ENCODE measurements around the gene ZNF684. TPM values are rescaled to one million over a fixed set of nuclear protein-coding genes. Genes with fewer than 3 reads are reported as not detected.
"Not testable (repeated sequence)": the region's sequence is repeated elsewhere in the genome, so short reads cannot be mapped to it uniquely, and the experiment has no call there.

Gene ZNF684
- total RNA-seq, 1 donor from 2014 or later = 3.3 TPM

DNA sequence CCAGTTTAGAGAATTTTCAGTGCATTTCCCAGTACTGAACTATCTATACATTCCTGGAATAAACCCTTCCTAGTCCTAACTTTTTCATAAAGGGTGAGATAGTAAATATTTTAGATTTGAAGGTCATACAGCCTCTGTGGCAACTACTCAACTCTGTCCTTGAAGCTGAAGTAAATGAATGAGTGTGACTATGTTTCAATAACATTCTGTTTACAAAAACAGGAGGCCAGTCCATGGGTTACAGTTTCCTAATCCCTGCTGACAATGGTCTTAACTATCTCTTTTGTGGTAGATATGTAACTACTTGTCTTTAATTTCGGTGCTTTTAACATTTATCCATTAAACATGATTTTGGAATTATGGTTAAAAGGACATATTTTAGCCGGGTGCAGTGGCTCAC is 4.3 kb downstream of the ZNF684 start:
- Mint-ChIP-seq H3K4me1 (ENCODE audit: unreplicated experiment) (peaks cover 21% of the 10 kb centered on the region), H3K27ac (no peak overlapping the region), H3K36me3 (peaks cover 6% of the 10 kb centered on the region), H3K4me3 (no peak overlapping the region), H3K27me3 (peaks cover 5% of the 10 kb centered on the region), H3K9me3 (peaks cover 7% of the 10 kb centered on the region)
- DNase-seq (ENCODE audit: extremely low spot score, unreplicated experiment) = no peak
- TF ChIP-seq, protein P1, sequence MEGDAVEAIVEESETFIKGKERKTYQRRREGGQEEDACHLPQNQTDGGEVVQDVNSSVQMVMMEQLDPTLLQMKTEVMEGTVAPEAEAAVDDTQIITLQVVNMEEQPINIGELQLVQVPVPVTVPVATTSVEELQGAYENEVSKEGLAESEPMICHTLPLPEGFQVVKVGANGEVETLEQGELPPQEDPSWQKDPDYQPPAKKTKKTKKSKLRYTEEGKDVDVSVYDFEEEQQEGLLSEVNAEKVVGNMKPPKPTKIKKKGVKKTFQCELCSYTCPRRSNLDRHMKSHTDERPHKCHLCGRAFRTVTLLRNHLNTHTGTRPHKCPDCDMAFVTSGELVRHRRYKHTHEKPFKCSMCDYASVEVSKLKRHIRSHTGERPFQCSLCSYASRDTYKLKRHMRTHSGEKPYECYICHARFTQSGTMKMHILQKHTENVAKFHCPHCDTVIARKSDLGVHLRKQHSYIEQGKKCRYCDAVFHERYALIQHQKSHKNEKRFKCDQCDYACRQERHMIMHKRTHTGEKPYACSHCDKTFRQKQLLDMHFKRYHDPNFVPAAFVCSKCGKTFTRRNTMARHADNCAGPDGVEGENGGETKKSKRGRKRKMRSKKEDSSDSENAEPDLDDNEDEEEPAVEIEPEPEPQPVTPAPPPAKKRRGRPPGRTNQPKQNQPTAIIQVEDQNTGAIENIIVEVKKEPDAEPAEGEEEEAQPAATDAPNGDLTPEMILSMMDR (conservative IDR thresholded peaks at IDR 0.05) = no peak

DNA sequence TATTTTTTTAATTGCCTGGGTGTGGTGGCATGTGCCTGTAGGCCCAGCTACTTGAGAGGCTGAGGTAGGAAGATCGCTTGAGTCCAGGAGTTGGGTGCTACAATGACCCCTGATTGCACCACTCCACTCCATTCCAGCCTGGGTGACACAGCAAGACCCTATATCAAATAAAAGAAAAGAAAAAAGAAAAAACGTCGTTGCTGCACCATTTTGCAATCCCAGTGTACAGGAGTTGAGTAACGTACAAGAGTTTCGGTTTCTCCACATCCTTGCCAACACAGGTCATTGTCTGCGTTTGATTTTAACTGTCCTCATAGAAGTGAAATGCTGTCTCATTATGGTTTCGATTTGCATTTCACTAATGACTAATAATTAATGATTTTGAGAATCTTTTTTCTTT is 7.9 kb downstream of the ZNF684 start:
- no peak overlapping the region for H3K27ac Mint-ChIP-seq
- H3K4me1 Mint-ChIP-seq (ENCODE audit: unreplicated experiment) = no peaks in the 10 kb centered on the region
- no peak for DNase-seq (ENCODE audit: extremely low spot score, unreplicated experiment)
- H3K27me3 Mint-ChIP-seq = no peaks in the 10 kb centered on the region
- H3K36me3 Mint-ChIP-seq = peaks cover 14% of the 10 kb centered on the region
- no peaks in the 10 kb centered on the region for H3K9me3 Mint-ChIP-seq
- TF ChIP-seq, protein P1 (conservative IDR thresholded peaks at IDR 0.05) = no peak
- no peak overlapping the region for H3K4me3 Mint-ChIP-seq

DNA sequence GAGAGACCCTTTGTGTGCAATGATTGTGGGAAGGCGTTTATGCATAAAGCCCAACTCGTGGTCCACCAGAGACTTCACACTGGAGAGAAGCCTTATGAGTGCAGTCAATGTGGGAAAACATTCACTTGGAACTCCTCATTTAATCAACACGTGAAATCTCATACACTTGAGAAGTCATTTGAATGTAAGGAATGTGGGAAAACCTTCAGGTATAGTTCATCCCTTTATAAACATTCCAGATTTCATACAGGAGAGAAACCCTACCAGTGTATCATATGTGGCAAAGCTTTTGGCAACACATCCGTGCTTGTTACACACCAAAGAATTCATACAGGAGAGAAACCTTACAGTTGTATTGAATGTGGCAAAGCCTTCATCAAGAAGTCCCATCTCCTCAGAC is 15.5 kb downstream of the ZNF684 start:
- H3K27ac Mint-ChIP-seq = no peak overlapping the region
- TF ChIP-seq, protein P1 (conservative IDR thresholded peaks at IDR 0.05) = no peak
- H3K9me3 Mint-ChIP-seq = peaks cover 12% of the 10 kb centered on the region
- DNase-seq (ENCODE audit: extremely low spot score, unreplicated experiment) = no peak
- H3K27me3 Mint-ChIP-seq = no peaks in the 10 kb centered on the region
- H3K4me1 Mint-ChIP-seq (ENCODE audit: unreplicated experiment) = no peaks in the 10 kb centered on the region
- H3K4me3 Mint-ChIP-seq = no peak overlapping the region
- H3K36me3 Mint-ChIP-seq = peaks cover 33% of the 10 kb centered on the region

DNA sequence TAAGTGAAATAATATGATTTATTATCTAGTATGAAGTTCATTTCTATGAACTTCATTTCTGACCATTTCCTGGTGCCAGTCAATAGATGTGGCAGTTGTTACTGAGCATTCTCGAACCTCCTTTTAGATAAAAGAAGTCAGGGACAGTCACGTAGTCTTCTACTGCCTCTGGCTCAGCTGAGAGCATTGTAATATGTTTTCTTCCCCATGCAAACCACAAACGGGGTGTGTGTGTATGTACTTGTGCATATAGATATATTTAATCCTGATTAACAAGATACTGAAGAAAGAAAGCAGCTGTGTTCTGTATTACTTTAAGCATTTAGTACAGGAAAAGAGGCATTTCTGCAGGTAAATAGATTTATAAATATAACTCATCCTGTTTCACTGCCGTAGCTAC is 21.6 kb downstream of the ZNF684 start:
- H3K4me3 Mint-ChIP-seq = no peak overlapping the region
- H3K36me3 Mint-ChIP-seq = no peaks in the 10 kb centered on the region
- no peak overlapping the region for H3K27ac Mint-ChIP-seq
- H3K4me1 Mint-ChIP-seq (ENCODE audit: unreplicated experiment) = no peaks in the 10 kb centered on the region
- no peak for DNase-seq (ENCODE audit: extremely low spot score, unreplicated experiment)
- H3K9me3 Mint-ChIP-seq = no peaks in the 10 kb centered on the region
- H3K27me3 Mint-ChIP-seq = no peaks in the 10 kb centered on the region
- TF ChIP-seq, protein P1 (conservative IDR thresholded peaks at IDR 0.05) = no peak

DNA sequence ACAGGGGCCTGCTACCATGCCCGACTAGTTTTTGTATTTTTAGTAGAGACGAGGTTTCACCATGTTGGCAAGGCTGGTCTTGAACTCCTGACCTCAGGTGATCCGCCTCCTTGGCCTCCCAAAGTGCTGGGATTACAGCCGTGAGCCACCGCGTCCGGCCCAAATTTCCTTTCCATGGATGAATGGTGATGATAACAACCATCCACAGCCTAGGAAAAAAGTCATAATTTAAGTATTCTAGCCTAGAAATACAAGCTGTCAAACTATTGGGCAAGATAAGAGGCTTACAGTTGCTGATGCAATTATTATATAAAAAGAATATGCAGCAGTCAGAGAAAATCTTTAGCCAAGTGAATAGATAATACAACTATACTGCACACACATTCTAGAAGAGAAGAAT is 23.4 kb downstream of the ZNF684 start:
- not testable (repeated sequence) for H3K4me3 Mint-ChIP-seq; DNase-seq (ENCODE audit: extremely low spot score, unreplicated experiment); H3K27me3 Mint-ChIP-seq; H3K4me1 Mint-ChIP-seq (ENCODE audit: unreplicated experiment); H3K27ac Mint-ChIP-seq; H3K9me3 Mint-ChIP-seq; H3K36me3 Mint-ChIP-seq

DNA sequence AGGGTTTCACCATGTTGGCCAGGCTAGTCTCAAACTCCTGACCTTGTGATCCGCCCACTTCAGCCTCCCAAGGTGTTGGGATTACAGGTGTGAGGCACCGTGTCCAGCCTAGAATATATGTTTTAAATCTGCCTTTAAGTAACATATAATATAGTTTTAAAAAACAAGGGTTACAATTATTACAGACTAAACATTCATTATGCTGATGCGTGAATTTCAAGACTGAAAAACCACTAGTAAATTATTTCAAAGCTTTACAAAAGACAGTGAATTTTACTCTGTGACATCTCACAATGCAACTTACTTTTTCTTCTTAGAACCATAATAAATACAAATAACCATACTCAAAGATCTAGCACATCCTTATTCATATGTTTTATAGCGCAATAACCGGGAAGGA is 24.7 kb downstream of the ZNF684 start:
- H3K27me3 Mint-ChIP-seq = no peaks in the 10 kb centered on the region

DNA sequence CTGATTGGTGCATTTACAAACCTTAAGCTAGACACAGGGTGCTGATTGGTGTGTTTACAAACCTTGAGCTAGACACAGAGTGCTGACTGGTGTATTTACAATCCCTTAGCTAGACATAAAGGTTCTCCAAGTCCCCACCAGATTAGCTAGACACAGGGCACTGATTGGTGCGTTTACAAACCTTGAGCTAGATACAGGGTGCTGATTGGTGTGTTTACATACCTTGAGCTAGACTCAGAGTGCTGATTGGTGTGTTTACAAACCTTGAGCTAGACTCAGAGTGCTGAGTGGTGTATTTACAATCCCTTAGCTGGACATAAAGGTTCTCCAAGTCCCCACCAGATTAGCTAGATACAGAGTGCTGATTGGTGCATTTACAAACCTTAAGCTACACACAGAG is 26.8 kb downstream of the ZNF684 start:
- not testable (repeated sequence) for H3K27ac Mint-ChIP-seq; H3K4me3 Mint-ChIP-seq; H3K4me1 Mint-ChIP-seq (ENCODE audit: unreplicated experiment); DNase-seq (ENCODE audit: extremely low spot score, unreplicated experiment); H3K36me3 Mint-ChIP-seq; H3K27me3 Mint-ChIP-seq; H3K9me3 Mint-ChIP-seq

More for the DNA sequence above, 24.7 kb downstream of the ZNF684 start:
- Mint-ChIP-seq H3K27ac (no peak overlapping the region), H3K36me3 (no peaks in the 10 kb centered on the region), H3K4me1 (ENCODE audit: unreplicated experiment) (no peaks in the 10 kb centered on the region), H3K9me3 (no peaks in the 10 kb centered on the region), H3K4me3 (no peak overlapping the region)
- TF ChIP-seq, protein P1 (conservative IDR thresholded peaks at IDR 0.05) = no peak
- DNase-seq (ENCODE audit: extremely low spot score, unreplicated experiment) = no peak

Data from type B pancreatic cell (in vitro differentiated cells).